GM19023 (cell line): ENCODE measurements around the gene CHAT.

Source experiments
- ATAC-seq: cut with Tn5 transposase; IDR thresholded peaks from one replicate; pipeline ENCODE4 v1.9.1; 2021; ENCODE audit warnings: mild to moderate bottlenecking, moderate library complexity; ENCODE audit not compliant: unreplicated experiment

The CHAT gene

DNA sequence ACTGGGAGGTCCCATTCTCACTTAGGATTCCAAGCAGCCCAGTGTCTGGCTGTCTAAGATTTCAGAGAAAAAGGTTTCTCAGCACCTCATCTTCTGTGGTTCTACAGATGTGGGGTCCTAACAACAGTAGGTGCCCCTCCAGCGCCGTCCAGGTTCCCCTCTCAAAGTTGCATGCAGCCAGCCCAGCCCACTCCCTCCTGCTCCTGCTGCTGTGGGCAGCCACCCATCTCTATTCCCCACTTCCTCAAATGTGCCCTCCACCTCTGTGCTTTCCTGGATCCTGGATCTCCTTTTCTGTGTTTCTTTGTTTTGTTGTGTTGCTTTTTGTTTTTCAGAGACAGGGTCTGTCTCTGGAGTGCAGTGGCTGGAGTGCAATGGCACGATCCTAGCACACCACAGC, 17.0 kb upstream of the CHAT start:
- no peak for ATAC-seq

DNA sequence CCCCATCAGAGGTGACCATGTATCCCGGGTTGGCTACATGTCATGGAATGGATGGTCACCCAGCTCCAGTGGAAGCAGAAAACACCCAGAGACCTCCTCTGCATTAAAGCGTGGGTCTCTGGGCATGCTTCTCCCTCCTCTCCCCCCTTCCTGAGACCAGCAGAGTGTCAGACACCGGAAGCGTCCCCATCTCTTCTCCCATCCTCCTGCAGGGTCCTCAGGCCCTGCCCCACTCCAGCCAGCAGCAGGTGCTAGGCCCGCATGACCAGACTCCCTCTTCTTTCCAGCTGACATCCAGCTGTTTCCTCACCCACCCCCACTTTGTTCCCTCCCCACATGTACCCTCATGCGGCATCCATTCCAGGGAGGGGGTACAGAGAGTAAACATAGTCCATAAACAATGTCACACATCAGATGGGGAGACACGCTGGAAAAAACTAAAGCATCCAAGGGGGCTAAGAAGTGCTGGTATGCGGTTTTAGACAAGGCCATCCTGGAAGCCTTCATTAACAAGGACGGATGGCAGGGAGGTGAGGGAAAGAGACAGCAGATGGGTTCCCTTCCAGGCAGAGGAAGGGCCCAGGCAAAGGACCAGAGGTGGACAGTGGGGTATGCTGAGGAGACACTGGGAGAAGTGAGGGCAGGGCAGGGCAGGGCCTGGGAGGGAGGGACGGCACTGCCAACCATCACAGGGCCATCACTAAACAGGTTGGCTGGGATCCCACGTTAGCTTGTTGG, 16.2 kb upstream of the CHAT start:
- no peak for ATAC-seq

DNA sequence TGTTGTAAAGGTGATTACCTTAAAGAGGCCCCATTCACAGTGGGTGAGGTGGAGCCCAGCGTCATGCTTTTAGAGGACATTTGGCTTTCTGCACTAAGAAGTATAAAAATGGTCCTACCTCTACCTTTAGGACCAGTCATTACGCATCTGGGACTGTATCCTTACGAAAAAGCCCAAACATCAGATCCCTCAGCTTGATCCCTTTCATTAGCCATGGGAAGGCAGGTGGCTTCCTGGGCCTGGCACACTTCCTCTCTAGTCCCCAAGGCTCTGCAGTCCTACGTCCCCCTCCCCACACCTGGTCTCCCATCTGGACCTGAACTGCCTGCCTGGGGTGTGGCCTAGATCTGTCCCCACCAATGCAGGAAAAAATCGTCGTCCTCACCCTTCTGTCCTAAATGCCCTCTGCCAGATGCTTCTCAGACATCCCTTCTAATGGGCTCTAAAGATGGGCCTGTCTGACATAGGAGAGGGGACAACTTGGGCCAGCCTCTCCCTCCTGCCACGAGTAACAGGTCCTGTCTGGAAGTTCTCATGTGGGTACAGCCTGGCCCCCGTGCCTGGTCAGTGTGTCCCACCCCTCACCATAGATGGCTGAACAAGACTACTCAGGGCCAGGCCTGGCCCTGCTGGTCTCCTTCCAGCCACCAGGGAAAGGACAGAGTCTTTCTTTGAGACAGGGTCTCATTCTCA, 15.5 kb upstream of the CHAT start:
- no peak for ATAC-seq

DNA sequence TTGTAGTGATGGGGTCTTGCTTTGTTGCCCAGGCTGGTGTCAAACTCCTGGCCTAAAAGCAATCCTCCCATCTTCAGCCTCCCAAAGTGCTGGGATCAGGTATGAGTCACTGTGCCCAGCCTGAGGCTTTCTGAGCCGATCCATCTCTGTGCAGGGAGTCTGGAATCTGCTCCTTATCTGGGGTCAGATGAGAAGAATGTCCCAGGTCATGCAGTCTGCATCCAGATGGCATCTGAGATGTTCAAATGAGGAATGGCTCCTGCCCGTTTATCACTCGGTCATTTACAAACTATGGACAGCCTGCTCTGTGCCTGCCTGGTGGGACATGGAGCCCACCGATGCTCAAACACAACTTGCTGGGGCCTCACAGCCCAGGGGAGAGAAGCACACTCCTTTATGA, 14.9 kb upstream of the CHAT start:
- ATAC-seq: no peak

DNA sequence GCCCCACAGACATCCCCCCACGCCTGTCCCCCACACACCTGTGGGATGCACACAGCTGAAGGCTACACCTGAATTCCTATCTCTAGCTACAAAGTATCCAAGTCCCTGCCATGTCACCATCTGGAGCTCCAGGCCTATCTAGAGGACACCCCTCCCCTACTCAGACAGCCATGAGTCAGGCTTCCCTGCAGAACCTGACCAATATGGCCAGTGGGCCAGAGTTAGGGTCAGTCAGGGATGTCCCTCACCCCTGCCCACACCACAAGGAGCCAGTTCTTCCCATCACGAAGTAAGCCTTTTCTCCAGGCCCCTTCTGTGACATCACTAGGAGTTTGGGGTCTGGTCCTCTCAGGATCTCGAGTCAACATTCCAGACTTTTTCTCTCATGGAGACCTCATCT, 14.3 kb upstream of the CHAT start:
- ATAC-seq: no peak

DNA sequence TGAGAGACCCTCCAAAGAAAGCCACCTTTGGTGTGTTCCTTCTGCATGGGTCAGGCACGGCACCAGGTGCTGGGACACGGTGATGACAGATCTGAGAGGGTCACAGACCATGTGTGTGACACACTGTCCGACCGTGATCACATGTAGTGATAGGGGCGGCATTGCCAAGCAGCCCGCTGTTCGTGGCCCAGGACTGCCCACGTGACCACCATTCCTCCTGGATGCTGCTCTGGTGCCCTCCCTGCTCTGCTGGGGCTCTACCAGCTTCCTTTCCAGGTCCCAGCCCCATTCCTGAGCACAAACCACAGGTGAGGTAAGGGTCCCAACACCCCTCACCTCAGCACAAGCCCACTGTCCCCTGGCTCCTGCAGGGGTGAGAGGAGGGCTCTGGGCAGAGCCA, 13.8 kb upstream of the CHAT start:
- ATAC-seq: no peak

DNA sequence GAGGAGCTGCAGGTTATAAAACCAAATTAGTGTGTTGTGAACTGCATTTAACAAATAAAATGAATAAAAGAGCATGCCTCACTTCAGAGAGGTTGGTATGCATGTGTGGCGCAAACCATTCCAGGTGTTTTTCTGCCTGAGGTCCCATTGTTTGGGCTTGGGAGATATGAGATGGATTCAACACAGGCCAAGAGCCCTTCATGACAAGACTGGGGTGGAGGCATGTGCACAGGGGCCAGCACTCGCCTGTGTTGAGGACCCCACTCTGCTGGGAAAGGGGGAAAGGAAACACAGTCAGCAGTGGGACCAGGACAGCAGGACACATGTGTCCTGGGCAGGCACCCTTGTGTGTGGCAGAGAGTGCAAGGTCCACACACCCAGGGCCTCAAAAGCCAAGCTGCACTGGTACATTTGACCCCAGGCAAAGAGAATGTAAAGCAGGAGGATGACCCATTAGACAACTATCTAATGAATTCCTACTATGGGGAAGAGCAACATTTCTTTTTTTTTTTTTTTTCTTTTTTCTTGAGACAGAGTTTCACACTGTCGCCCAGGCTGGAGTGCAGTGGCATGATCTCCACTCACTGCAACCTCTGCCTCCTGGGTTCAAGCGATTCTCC, 12.9 kb upstream of the CHAT start:
- ATAC-seq: no peak

DNA sequence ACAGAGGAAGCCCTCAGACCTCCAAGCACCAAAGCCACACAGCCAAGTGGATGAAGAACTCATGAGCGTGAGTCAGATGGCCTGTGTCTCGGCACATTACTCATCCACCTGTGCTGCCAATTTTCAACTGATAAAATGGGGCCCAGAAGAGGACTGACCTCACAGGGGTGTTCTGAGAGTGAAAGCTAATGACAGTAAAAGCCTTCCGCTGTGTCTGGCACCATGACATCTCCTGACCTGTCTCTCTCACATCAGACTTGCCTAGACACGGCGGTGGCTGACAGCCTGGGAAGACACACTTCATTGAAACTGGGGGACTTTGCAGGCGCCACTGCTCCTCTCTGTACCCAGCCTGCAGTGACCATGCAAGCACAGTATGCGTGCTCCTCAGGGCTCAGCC, 12.0 kb upstream of the CHAT start:
- ATAC-seq: no peak

DNA sequence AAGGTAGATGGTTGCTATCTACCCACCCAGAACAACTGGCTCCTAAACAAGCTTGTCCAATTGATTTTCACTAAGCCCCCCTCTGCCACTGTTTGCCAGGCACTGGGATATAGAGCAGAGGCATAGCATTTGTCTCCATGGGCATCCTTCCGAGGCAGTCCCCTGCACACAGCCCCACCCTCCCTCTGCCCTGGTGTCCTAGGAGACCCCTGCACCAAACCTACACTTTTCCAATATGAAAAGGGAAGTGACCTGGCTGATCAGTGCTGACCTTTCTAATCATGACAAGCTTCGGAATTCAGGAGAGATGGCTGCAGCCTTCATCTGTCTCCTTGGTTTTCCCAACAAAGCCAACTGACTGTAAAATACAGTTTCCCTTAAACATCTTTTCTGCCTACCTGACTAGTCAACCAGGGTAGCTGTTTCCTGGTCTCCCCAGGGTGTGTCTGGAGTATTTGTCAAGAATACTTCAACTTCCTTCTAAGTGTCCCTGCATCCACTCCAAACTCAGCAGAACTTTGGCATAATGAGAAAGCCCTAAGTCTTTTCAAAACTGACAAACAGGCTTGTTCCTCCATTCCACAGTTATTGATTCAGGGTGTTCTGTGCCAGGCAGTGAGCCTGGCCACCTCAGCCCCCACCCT, 11.3 kb upstream of the CHAT start:
- no peak for ATAC-seq

DNA sequence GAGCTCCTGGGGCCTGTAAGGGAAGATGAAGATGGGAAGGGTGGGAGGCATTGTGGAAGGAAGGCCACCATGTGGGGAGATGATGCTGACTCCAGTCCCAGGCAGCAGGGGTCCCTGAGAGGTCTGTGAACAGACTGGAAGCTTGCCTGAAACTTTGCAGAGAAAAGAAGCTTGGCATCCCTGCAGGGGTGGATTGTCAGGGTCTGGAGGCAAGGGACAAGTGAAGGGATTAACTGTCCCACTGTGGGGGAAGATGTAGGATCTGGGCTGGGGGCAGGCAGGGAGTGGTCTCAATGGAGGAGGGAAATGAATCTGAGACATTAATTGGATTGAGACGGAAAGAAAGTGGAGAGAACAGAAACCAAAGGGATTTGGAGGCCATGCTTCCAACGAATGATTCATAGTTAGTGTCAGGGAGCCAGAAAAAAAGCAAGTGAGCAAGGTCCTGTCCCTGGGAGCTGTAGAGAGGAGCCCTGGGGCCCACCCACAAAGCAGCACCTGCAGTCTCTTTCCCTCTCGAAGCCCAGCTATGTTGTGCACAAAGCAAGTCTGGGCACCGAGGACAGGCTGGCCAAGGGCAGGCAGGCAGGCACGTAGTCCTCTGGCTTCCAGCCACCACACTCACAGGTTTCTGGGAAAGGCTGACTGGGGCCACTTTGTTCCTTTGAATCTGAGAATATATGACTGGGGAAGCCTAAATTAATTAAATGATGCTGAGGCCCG, 8.5 kb upstream of the CHAT start:
- no peak for ATAC-seq

DNA sequence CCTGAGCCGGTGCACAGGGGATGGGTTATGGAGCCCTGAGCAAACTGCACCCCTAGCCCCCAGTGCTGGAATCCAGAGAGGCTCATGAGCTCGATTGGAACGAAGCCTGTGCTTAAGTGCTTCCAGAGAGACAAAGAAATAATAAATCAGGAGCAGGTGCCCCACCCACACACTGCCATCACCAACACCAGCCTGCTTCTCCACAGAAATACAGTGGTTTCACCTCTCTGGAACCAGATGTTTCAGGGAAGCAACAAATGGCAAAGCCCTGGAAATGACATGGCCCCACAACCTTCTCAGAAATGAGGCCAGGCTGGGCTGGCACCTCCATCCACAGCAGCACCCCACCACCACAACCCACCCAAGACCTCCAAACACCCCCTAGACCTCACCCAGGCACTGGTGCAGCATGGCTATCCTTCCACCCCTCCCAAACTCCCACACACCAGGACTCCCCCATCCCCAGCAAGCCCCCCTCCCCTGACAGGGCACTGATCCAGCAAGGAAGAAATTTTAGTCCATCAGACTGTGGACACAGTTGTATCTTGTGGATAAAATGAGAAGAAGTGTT, 7.8 kb upstream of the CHAT start:
- ATAC-seq: no peak

DNA sequence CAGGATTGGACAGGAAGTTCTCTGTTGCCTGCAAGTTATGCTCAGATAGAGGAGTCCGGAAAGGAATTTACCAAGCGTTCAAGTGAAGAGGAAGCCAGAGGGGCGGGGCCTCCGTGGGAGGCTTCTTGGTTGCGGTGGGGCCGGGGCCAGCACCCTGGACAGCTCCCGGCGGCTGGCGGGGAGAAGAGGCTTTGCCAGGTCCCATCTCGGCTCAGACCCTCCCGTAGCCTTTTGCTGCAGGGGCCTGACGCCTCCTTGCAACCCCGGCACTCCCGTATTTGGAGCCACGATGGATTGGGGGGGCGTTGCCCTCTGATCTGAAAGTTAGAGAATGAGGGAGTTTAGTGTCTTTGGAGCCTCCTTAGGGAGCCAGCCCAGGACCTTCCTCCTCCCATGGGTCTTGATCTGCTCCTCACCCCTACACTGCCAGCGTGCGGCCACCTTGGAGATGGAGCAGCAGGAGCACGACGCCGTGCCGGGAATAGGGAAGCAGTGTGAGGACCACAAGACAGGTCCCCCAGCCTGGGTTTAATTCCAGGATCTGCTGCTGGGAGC, 6.8 kb upstream of the CHAT start:
- no peak for ATAC-seq

DNA sequence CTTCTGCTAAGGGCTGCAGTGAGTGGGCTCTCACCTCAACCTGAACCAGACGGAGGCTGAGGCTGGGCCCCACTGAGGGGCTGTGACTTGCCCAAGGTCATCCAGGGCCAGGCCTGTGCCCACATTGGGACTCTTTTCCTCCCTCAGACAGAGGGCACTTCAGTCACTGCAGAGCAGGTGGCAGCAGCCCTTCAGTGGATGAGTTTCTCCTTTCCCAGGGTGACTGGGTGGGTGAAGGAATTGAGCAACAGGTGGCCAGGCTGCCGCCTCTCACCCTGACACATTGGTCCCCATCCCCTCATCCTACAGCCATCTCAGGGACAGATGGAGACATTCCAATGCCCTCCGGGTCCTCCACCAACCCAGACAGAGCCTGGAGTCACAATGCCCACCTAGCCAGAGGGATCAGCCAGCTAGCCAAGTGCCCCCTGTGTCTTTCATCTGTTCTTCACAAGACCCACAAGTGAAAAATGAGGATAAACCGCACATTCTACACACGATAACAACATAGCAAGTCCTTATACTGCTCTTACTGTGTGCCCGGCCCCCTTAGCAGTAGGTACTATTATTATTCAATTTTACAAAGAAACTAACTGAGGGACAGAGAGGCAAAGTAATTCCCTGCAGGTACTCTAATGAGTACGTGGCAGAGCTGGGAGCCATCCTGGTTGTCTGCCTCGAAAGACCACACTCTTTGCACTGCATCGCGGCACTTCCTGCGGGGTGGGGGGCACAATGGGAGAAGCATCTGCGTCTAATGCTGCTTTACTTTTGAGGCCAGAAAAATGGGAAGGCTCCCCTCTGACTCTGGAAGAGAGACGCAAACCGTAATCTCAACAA, 5.5 kb upstream of the CHAT start:
- no peak for ATAC-seq

DNA sequence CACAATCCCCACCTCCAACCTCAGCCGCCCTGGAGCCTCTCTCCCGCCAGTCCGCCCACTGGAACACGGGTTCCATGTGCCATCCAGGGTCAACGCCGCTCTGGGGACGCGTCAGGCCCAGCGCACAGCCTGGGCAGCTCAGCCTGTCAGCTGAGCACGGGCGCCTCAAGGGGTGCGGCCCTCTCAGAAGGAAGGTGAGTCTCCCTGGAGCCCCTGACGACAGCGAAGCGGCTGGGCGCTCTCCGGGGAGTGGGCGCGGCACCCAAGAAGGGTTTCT, 4.9 kb upstream of the CHAT start:
- no peak for ATAC-seq

DNA sequence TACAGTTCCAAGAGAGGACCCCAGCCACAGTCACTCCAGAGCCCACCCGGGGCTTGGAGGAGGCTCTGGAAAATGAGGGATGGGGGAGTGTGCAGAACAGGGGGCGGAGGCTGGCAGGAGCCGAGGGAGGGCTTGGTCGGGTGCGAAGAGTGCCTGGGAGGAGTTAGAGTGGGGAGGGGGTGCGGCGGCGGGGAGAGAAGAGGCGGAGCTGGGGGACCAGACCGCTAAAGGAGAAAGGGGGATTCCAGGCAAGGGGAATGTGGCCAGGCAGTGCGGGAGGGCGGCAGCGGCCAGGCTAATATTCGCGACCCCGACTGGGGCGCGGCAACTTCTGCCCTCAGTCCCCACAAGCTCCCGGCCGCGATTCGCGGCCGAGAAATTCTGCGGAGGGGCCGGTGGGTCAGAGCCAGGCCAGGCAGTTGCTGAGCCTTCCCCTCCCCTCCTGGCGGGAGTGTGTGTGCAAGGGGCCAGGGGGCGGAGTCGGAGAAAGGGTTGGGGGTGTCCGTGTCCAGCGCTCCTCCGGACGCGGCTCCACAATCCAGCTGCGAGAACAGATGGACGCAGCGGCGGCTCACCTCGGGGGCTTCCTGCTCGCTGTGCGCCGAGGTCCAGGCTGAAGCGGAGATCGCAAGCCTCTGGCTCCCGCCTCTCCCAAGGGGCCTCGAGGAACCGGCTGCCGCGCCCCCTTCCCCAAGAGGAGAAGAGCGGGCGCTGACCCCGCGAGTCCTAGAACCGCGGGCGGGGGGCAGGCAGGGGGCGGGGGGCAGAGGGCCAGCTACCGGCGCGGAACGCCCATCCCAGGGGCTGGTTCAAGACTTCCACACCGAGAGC, 4.3 kb upstream of the CHAT start:
- no peak for ATAC-seq

DNA sequence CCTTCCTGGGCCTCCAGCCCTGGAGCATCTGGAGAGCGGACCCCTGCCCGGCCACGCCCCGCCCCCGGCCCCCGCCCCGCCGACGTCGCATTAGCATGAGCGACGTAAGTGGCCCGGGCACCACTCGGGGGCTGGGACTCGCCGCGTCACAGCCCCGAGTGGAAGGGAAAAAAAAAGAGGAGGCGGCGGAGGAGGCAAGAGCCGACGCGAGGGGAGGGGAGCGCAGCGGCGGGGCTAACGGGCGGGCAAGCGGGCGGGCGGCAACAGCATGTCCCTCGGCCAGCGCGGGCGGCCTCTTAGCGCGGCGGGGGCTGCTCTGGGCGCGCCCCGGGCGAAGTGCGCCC, 3.8 kb upstream of the CHAT start, which contains the start of gene SLC18A3:
SLC18A3 (plus strand) TSS at position 197 of the 344 bp plus-strand sequence. CDS start 431 bp downstream, outside the sequence.
- no peak for ATAC-seq

DNA sequence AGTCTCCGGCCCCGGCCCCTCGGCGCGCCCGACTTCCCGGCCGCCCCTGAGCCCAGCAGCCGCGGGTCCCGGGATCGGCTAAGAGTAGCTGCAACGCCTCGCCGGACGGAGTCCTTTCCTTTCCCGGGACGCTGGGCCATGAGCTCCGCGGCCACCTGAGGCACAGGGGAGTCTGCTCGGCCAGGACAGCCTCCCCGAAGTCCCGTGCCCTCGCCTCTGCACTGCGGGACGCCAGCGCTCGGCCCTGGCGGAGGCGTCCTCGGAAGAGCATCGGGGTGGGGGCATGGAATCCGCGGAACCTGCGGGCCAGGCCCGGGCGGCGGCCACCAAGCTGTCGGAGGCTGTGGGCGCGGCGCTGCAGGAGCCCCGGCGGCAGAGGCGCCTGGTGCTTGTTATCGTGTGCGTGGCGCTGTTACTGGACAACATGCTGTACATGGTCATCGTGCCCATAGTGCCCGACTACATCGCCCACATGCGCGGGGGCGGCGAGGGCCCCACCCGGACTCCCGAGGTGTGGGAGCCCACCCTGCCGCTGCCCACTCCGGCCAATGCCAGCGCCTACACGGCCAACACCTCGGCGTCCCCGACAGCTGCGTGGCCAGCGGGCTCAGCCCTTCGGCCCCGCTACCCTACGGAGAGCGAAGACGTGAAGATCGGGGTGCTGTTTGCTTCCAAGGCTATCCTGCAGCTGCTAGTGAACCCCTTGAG, 3.2 kb upstream of the CHAT start:
- ATAC-seq: no peak

DNA sequence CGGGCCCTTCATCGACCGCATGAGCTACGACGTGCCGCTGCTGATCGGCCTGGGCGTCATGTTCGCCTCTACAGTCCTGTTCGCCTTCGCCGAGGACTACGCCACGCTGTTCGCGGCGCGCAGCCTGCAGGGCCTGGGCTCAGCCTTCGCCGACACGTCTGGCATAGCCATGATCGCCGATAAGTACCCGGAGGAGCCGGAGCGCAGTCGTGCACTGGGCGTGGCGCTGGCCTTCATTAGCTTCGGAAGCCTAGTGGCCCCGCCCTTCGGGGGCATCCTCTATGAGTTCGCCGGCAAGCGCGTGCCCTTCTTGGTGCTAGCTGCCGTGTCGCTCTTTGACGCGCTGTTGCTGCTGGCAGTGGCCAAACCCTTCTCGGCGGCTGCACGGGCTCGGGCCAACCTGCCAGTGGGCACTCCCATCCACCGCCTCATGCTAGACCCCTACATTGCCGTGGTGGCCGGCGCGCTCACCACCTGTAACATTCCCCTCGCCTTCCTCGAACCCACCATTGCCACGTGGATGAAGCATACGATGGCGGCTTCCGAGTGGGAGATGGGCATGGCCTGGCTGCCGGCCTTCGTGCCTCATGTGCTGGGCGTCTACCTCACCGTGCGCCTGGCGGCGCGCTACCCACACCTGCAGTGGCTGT, 2.5 kb upstream of the CHAT start:
- ATAC-seq: no peak
